IMR-90 (cell line): Measurements from ENCODE around the gene CERS1. TPM values are rescaled to one million over a fixed set of nuclear protein-coding genes. Genes with fewer than 3 reads are reported as not detected.

Experiments
- ATAC-seq: fragments of 200-7000 bp; cut with Tn5 transposase; 2 replicates; pipeline ENCODE4 v1.9.1; 2020; ENCODE audit warnings: low read depth, mild to moderate bottlenecking, moderate library complexity
- BruUV-seq: library from RNA; stranded (reverse); fragments of 400-500 nt; replicated peaks from 2 replicates; lab custom pipeline; 2021; lab: Mats Ljungman, UMichigan
- CTCF ChIA-PET: fragments of 300-600 bp; formaldehyde crosslinking; extraction: SDS; loops from one replicate; lab custom pipeline; 2021; ENCODE audit warnings: antibody characterized with exemption; lab: Yijun Ruan, JAX
- POLR2A ChIA-PET: fragments of 300-600 bp; sonication (Branson Sonifier 250); formaldehyde crosslinking; loops from one replicate; lab custom pipeline; 2022; ENCODE audit warnings: antibody characterized with exemption; ENCODE audit not compliant: unreplicated experiment; lab: Charles Lee
- DNase-seq: peaks from one replicate; pipeline ENCODE4 v3.0.0; 2013
- H2AFZ ChIP-seq: replicated peaks from 2 replicates; pipeline ENCODE3; 2013; ENCODE audit warnings: low read length, mild to moderate bottlenecking; ENCODE audit not compliant: poor library complexity
- H2AK5ac ChIP-seq: 2 replicates; pipeline ENCODE4 v1.6.1; 2013; ENCODE audit warnings: low read depth, low read length, inconsistent platforms
- H2AK9ac ChIP-seq: replicated peaks from 2 replicates; pipeline ENCODE3; 2013; ENCODE audit warnings: mild to moderate bottlenecking, low read depth, low read length, moderate library complexity; ENCODE audit not compliant: poor library complexity
- H2BK120ac ChIP-seq: 2 replicates; pipeline ENCODE4 v1.6.1; 2013; ENCODE audit warnings: low read depth, low read length, inconsistent platforms
- H2BK15ac ChIP-seq: 3 replicates; pipeline ENCODE4 v1.6.1; 2013; ENCODE audit warnings: low read depth, low read length, inconsistent platforms
- H2BK20ac ChIP-seq: 2 replicates; pipeline ENCODE4 v1.6.1; 2013; ENCODE audit warnings: low read depth, mild to moderate bottlenecking, inconsistent platforms, low read length, moderate library complexity
- H2BK5ac ChIP-seq: 2 replicates; pipeline ENCODE4 v1.6.1; 2013; ENCODE audit warnings: mild to moderate bottlenecking, low read depth, low read length, inconsistent platforms; ENCODE audit not compliant: poor library complexity, severe bottlenecking
- H3K14ac ChIP-seq: replicated peaks from 2 replicates; pipeline ENCODE4 v1.6.1; 2013; ENCODE audit warnings: low read depth, low read length, inconsistent platforms
- H3K18ac ChIP-seq: 2 replicates; pipeline ENCODE4 v1.6.1; 2013; ENCODE audit warnings: low read depth, low read length, control low read depth
- H3K23ac ChIP-seq: 2 replicates; pipeline ENCODE4 v1.6.1; 2013; ENCODE audit warnings: low read depth, low read length, inconsistent platforms
- H3K27ac ChIP-seq: 2 replicates; pipeline ENCODE4 v1.5.1; 2013; ENCODE audit warnings: mild to moderate bottlenecking, control low read depth, low read length; ENCODE audit not compliant: insufficient read depth
- H3K27me3 ChIP-seq: 2 replicates; pipeline ENCODE4 v1.6.1; 2013; ENCODE audit warnings: low read length; ENCODE audit not compliant: control insufficient read depth, insufficient read depth
- H3K36me3 ChIP-seq: 2 replicates; pipeline ENCODE4 v1.6.1; 2013; ENCODE audit warnings: low read length, mixed read lengths; ENCODE audit not compliant: control insufficient read depth, insufficient read depth
- H3K4ac ChIP-seq: 2 replicates; pipeline ENCODE4 v1.6.1; 2013; ENCODE audit warnings: low read depth, low read length, inconsistent platforms
- H3K4me1 ChIP-seq: 2 replicates; pipeline ENCODE4 v1.6.1; 2013; ENCODE audit warnings: low read length, mixed read lengths; ENCODE audit not compliant: control insufficient read depth, insufficient read depth
- H3K4me2 ChIP-seq: 2 replicates; pipeline ENCODE4 v1.6.1; 2013; ENCODE audit warnings: low read depth, mild to moderate bottlenecking, control low read depth, low read length, moderate library complexity
- H3K4me3 ChIP-seq: 2 replicates; pipeline ENCODE4 v1.5.1; 2013; ENCODE audit warnings: low read depth, mild to moderate bottlenecking, control low read depth, low read length, moderate library complexity; ENCODE audit not compliant: insufficient read depth
- H3K56ac ChIP-seq: 2 replicates; pipeline ENCODE4 v1.6.1; 2013; ENCODE audit warnings: low read length, inconsistent platforms; ENCODE audit not compliant: insufficient read depth; ENCODE audit errors: extremely low read depth
- H3K79me1 ChIP-seq, 2 experiments: 2 replicates each; pipeline ENCODE4 v1.6.1; 2013; ENCODE audit warnings: low read length in 2 of 2, inconsistent platforms in 1 of 2, low read depth in 1 of 2
- H3K9ac ChIP-seq: 2 replicates; pipeline ENCODE4 v1.6.1; 2013; ENCODE audit warnings: low read depth, low read length, control low read depth
- H3K9me1 ChIP-seq: 2 replicates; pipeline ENCODE4 v1.6.1; 2013; ENCODE audit warnings: low read length, inconsistent platforms; ENCODE audit not compliant: insufficient read depth
- H3K9me3 ChIP-seq: 2 replicates; pipeline ENCODE4 v1.6.1; 2013; ENCODE audit warnings: low read length; ENCODE audit not compliant: control insufficient read depth, insufficient read depth
- H4K20me1 ChIP-seq: 2 replicates; pipeline ENCODE4 v1.6.1; 2013; ENCODE audit warnings: low read length, inconsistent platforms; ENCODE audit not compliant: insufficient read depth
- H4K5ac ChIP-seq: 2 replicates; pipeline ENCODE4 v1.6.1; 2013; ENCODE audit warnings: mild to moderate bottlenecking, low read depth, low read length, control low read depth
- H4K8ac ChIP-seq, 2 experiments: 2 replicates each; pipeline ENCODE4 v1.6.1; 2013; ENCODE audit warnings: low read depth in 2 of 2, low read length in 2 of 2, control low read depth in 1 of 2, inconsistent platforms in 1 of 2
- H4K91ac ChIP-seq: 2 replicates; pipeline ENCODE4 v1.6.1; 2013; ENCODE audit warnings: low read depth, low read length, inconsistent platforms; ENCODE audit not compliant: insufficient read depth
- BHLHE40 ChIP-seq: fragments of 150-350 bp; IDR thresholded peaks from 2 replicates; pipeline ENCODE4 v1.6.1; 2016; ENCODE audit warnings: mild to moderate bottlenecking, low read depth, low read length
- CEBPB ChIP-seq: IDR thresholded peaks from 2 replicates; pipeline ENCODE4 v1.6.1; 2012; ENCODE audit warnings: low read depth, low read length, improper control_type of control experiment
- CHD1 ChIP-seq: IDR thresholded peaks from 2 replicates; pipeline ENCODE4 v1.6.1; 2012; ENCODE audit warnings: low read depth, low read length, improper control_type of control experiment
- ELK1 ChIP-seq: fragments of 150-350 bp; IDR thresholded peaks from 2 replicates; pipeline ENCODE4 v1.6.1; 2016; ENCODE audit warnings: low read depth, mild to moderate bottlenecking, low read length, moderate library complexity, borderline replicate concordance
- FOS ChIP-seq: fragments of 150-350 bp; IDR thresholded peaks from 2 replicates; pipeline ENCODE4 v1.6.1; 2016; ENCODE audit warnings: low read depth, low read length
- MAFK ChIP-seq: IDR thresholded peaks from 2 replicates; pipeline ENCODE4 v1.6.1; 2012; ENCODE audit warnings: low read depth, low read length, improper control_type of control experiment
- MAZ ChIP-seq: IDR thresholded peaks from 2 replicates; pipeline ENCODE4 v1.6.1; 2012; ENCODE audit warnings: low read depth, mild to moderate bottlenecking, low read length, improper control_type of control experiment, moderate library complexity, borderline replicate concordance
- MXI1 ChIP-seq: IDR thresholded peaks from 2 replicates; pipeline ENCODE4 v1.6.1; 2012; ENCODE audit warnings: low read depth, mild to moderate bottlenecking, low read length, moderate library complexity, borderline replicate concordance
- NFE2L2 ChIP-seq: fragments of 150-350 bp; IDR thresholded peaks from 2 replicates; pipeline ENCODE4 v1.6.1; 2016; ENCODE audit warnings: low read depth, mild to moderate bottlenecking, low read length
- POLR2A ChIP-seq: IDR thresholded peaks from 2 replicates; pipeline ENCODE4 v1.6.1; 2012; ENCODE audit warnings: mild to moderate bottlenecking, low read depth, low read length
- RAD21 ChIP-seq: IDR thresholded peaks from 2 replicates; pipeline ENCODE4 v1.6.1; 2012; ENCODE audit warnings: low read length, improper control_type of control experiment
- RCOR1 ChIP-seq: IDR thresholded peaks from 2 replicates; pipeline ENCODE4 v1.6.1; 2012; ENCODE audit warnings: mild to moderate bottlenecking, low read length, improper control_type of control experiment; ENCODE audit not compliant: insufficient replicate concordance
- RFX5 ChIP-seq: IDR thresholded peaks from 2 replicates; pipeline ENCODE4 v1.8.0; 2012; ENCODE audit warnings: low read depth, mild to moderate bottlenecking, low read length, moderate library complexity
- SMC3 ChIP-seq: fragments of 150-350 bp; IDR thresholded peaks from 2 replicates; pipeline ENCODE4 v1.6.1; 2016; ENCODE audit warnings: low read depth, mild to moderate bottlenecking, antibody characterized with exemption, low read length, moderate library complexity
- USF2 ChIP-seq: fragments of 150-350 bp; IDR thresholded peaks from 2 replicates; pipeline ENCODE4 v1.6.1; 2017; ENCODE audit warnings: mild to moderate bottlenecking, antibody characterized with exemption, low read length, low read depth
- WGBS, 2 experiments: methylation state at CpG; one replicate each; pipeline versions ENCODE4 v1.1.5 to v1.1.7; 2013; ENCODE audit warnings: missing lambda C conversion rate in 2 of 2; ENCODE audit not compliant: insufficient read length in 1 of 2; ENCODE audit errors: extremely low coverage in 2 of 2; 5-methylcytosine and 5-hydroxymethylcytosine counted together
- dilution Hi-C: fragments of 300-500 bp; cut with HindIII; formaldehyde crosslinking; loops from one replicate; pipeline ENCODE4 v1.14.3; 2018; ENCODE audit warnings: low sequenced_read_pairs; ENCODE audit not compliant: unreplicated experiment
- in situ Hi-C: fragments of 300-500 bp; cut with MboI; formaldehyde crosslinking; loops from 3 replicates; pipeline ENCODE4 v1.14.3; 2019; ENCODE audit warnings: low sequenced_read_pairs, inconsistent platforms, mixed read lengths
- intact Hi-C: fragments of 100-400 bp; cut with micrococcal nuclease; formaldehyde crosslinking; loops from 2 replicates; pipeline ENCODE4 v1.10.0; 2022
- polyA plus RNA-seq, 3 experiments: library from polyadenylated mRNA; depleted of rRNA; stranded (reverse); fragments of >200 nt; gene quantifications; 2 replicates each; pipeline ENCODE4 v1.2.3, GENCODE V29; 2012; ENCODE audit warnings: low replicate concordance in 1 of 3
- total RNA-seq: library from RNA; depleted of rRNA; stranded (reverse); fragments of >200 nt; gene quantifications from 2 replicates; pipeline ENCODE4 v1.2.3, GENCODE V29; 2012
- TF ChIP-seq, protein P1 (sequence below): conservative IDR thresholded peaks from 2 replicates; pipeline ENCODE4 v1.5.1; 2012; ENCODE audit warnings: mild to moderate bottlenecking, low read depth, low read length, improper control_type of control experiment

CERS1 gene
- total and polyA plus RNA-seq, 2 of the 4 experiments (the other 2 are of a cell fraction), result 0.90 to 4.3 TPM

GRCh38 chr19:18910010-18910409 is 14.1 kb upstream of the CERS1 start:
- Histone ChIP-seq H3K4me2 (no peak overlapping the region), H3K56ac (no peak overlapping the region), H2AK5ac (no peak overlapping the region), H3K9me3 (no peaks in the 10 kb centered on the region), H3K14ac (no peak overlapping the region), H2BK120ac (no peak overlapping the region), H2BK20ac (no peak overlapping the region), H4K8ac (no peak overlapping the region), H2BK5ac (no peak overlapping the region), H2BK15ac (no peak overlapping the region), H3K4me3 (no peak overlapping the region), H3K27ac (no peak overlapping the region), H4K20me1 (peaks cover 42% of the 10 kb centered on the region), H2AK9ac (no peak overlapping the region), H3K18ac (no peak overlapping the region), H3K4me1 (no peaks in the 10 kb centered on the region), H3K27me3 (no peaks in the 10 kb centered on the region), H3K36me3 (peaks cover 66% of the 10 kb centered on the region), H3K23ac (no peak overlapping the region), H3K4ac (no peak overlapping the region), H2AFZ (no peak overlapping the region), H4K91ac (no peak overlapping the region), H3K79me1 (peaks cover 16 to 51% of the 10 kb centered on the region in 2 experiments), H3K9ac (no peak overlapping the region), H3K9me1 (no peaks in the 10 kb centered on the region; the same call in 1 of the 2 replicates), H4K5ac (no peak overlapping the region)
- ATAC-seq (no peak), DNase-seq (no peak)
- ChIA-PET POLR2A (no interaction called here), CTCF (no interaction called here)
- TF ChIP-seq RCOR1 (no peak), MAFK (no peak), RAD21 (no peak), BHLHE40 (no peak), RFX5 (no peak), ELK1 (no peak), SMC3 (no peak), CEBPB (no peak), USF2 (no peak), MXI1 (no peak), POLR2A (no peak), CHD1 (no peak), NFE2L2 (no peak), FOS (no peak), MAZ (no peak)
- TF ChIP-seq, protein P1, sequence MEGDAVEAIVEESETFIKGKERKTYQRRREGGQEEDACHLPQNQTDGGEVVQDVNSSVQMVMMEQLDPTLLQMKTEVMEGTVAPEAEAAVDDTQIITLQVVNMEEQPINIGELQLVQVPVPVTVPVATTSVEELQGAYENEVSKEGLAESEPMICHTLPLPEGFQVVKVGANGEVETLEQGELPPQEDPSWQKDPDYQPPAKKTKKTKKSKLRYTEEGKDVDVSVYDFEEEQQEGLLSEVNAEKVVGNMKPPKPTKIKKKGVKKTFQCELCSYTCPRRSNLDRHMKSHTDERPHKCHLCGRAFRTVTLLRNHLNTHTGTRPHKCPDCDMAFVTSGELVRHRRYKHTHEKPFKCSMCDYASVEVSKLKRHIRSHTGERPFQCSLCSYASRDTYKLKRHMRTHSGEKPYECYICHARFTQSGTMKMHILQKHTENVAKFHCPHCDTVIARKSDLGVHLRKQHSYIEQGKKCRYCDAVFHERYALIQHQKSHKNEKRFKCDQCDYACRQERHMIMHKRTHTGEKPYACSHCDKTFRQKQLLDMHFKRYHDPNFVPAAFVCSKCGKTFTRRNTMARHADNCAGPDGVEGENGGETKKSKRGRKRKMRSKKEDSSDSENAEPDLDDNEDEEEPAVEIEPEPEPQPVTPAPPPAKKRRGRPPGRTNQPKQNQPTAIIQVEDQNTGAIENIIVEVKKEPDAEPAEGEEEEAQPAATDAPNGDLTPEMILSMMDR, result no peak
- dilution Hi-C loops (no loop called here), intact Hi-C loops (no loop called here), in situ Hi-C loops (no loop called here)
- 95% methylated on average over 3 of the region's 10 CpGs; no CpG with 5 or more reads in 1 of the 2 experiments for WGBS, 2 experiments
- no TSS peak for BruUV-seq
